Activated T-helper 9 cell treated with anti-CD3 and anti-CD28 coated beads, Interleukin-2, amount 50 U/mL, for 16 hours (primary cell): ENCODE measurements around the gene EVI5L.
"Not testable (repeated sequence)": the region's sequence is repeated elsewhere in the genome, so short reads cannot be mapped to it uniquely, and the experiment has no call there.

Source experiments
- DNase-seq: peaks from one replicate; pipeline ENCODE4 v3.0.0-alpha.2; 2020; ENCODE audit warnings: low read depth

EVI5L gene

GRCh38 chr19:7872306-7873204 lies 42.5 kb downstream of the EVI5L start:
- no peak for DNase-seq

- DNase-seq: no peak
These were observed 43.5 kb downstream of the EVI5L start for GRCh38 chr19:7873304-7874075.

GRCh38 chr19:7874076-7874896 lies 44.3 kb downstream of the EVI5L start, which contains the start of gene PRR36:
PRR36 (minus strand) TSS chr19:7874390; CDS start chr19:7873689, 701 bp downstream.
- no peak for DNase-seq

DNA sequence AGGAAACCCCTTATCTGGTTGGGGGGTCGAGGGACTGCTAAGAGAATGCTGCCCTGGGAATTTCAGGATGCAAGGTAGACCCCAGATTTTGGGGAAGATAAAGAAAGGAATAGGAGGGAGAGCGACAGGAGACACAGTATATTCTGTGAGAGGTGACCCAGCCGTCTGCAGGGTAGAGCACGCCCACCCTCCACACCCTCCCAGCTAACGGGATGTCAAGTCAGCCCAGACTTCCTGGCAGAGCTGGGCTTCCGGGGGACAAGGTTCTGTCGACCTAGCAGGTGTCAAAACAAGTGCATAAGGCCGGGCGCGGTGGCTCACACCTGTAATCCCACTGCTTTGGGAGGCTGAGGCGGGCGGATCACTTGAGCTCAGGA lies 44.9 kb downstream of the EVI5L start:
- DNase-seq: no peak

- DNase-seq: no peak
These were observed 47.3 kb downstream of the EVI5L start for GRCh38 chr19:7877249-7877836.

DNA sequence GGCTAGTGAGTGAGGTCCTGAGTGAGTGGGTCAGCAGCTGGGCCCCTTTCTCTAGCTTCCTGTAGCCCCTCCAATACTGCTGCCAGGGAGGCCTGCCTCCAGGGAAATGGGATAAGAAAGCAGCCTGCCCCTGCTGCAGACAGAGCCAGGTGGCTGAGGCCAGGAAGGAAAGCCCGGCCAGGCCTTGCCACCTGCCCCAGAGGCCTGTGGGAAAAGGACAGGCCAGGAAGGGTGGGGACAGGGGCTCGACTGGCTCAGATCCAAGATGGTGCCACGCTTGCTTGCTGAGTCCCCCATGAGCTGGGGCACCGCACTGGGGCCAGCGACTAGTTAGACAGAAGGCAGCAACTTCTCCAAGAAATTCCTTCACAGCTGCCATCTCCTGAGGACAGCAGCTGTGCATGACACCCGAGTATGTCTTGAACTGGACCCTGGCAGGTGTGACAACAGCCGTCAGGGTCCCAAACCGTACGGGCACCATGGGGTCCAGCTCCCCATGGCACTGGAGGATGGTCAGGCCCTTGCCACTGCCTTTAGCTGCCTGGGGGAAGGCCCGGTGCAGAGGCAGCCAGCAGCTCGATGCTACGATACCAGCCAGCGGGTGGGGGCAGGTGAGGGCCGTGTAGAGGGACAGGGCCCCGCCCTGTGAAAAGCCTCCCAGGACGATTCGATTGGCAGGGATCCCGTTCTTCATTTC lies 49.2 kb downstream of the EVI5L start:
- no peak for DNase-seq

DNA sequence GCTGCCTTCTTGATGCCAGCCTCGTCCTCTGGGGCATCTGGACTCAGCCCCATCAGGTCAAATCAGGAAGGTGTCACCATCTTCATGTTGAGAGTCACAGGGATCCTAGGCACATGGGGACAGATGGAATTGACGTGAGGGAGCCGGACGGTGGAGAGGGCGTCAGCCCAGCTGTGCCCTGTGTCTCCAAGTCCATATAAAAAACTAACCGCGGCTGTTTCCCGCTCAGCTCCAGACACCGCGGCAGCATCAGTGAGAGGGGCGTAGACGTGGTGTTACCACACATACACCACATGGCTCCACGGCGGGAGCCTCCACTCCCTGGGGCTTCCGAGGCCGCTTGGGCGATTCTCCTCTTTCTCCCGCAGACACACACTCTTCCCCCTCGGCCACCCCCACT lies 49.8 kb downstream of the EVI5L start:
- DNase-seq: no peak

DNA sequence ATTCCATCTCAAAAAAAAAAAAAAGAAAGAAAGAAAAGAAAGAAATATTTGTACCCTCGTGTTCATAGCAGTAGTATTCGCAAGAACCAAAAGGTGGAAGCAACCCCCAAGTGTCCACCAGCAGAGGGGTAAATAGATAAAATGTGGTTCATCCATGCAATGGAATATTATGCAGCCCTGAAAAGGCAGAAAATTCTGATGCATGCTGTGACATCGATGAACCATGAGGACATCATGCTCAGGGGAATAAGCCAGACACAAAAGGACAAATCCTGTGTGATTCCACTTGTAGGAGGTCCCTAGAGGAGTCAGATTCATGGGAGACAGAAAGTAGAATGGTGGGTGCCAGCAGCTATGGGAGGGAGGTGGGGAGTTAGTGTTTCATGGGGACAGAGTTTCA lies 51.9 kb downstream of the EVI5L start:
- no peak for DNase-seq

DNA sequence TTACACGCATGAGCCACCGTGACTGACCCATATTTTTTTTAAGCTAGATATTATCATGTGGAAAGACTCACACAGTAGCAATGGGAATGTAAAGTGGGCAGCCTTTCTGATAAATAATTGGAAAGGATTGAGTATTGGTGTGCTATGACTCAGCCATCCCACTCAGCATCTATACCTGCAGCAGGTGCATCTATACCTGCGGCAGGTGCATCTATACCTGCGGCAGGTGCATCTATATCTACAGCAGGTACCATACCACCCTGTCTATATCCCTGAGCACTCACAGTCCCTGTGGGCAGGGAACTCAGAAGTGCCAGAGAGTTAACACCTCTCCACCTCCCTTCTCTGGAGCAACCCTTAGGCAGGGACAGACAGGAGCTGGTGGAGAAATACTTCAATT lies 53.1 kb downstream of the EVI5L start:
- DNase-seq: no peak

- no peak for DNase-seq
These were observed 54.0 kb downstream of the EVI5L start for GRCh38 chr19:7883796-7884570.

- no peak for DNase-seq
These were observed 55.8 kb downstream of the EVI5L start for GRCh38 chr19:7885818-7886217.

- no peak for DNase-seq
These were observed 57.6 kb downstream of the EVI5L start for GRCh38 chr19:7887408-7888144.

GRCh38 chr19:7888145-7888825 lies 58.3 kb downstream of the EVI5L start, which contains the start of gene LRRC8E:
LRRC8E (plus strand) TSS chr19:7888510; CDS start chr19:7895604, 7,094 bp downstream.
- no peak for DNase-seq

DNA sequence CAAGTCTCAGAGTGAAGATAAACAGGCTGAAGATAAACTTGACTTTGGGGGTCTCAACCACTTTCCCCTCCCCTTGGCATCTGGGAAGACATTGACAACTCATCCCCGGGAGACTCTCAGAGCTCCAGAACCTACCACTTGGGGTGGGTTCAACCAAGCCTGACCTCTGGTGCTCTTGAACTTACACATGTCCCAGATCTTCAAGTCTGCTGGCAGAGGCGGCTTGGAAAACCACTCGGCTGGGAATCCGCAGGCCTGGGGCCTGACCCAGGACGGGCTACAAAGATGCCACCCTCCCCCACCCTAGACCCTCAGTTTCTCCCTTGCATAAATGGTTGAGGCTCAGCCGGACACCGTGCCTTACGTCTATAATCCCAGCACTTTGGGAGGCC lies 58.8 kb downstream of the EVI5L start:
- DNase-seq: no peak

- DNase-seq: not testable (repeated sequence)
These were observed 63.5 kb downstream of the EVI5L start for GRCh38 chr19:7893362-7894101.

DNA sequence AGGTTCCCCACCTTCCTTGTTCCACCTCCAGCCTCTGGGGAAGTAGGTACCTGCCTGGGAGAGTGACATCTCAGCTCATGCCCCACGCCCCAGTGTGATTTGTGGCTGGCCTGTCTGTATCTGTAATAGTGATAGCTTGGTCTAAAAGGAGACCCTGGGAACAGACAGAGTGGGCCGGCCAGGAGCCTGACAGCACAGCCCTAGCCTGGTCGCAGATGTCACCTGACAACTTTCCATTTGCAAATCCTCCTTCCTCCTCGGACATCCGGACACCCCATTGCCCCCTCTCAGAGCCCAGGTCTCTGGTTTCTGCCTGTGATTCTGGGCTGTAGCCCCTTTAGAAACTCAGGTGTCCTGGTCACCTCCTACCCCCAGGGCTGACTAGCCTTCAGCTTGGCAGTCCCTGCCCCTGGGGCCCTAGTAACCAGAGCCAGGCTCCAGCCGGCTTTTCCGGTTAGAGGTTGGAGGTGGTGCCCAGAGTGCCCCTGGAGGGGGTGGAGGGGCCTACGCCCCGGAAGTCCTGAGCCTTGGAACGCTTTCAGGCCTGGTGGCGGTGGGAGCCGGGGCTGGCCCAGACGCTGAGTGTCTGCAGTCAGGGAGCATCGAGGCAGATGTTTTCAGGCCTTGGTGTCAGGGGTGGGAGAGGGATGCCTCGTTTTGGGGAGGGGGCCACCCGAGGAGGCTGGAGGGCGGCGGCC lies 64.7 kb downstream of the EVI5L start:
- no peak for DNase-seq

DNA sequence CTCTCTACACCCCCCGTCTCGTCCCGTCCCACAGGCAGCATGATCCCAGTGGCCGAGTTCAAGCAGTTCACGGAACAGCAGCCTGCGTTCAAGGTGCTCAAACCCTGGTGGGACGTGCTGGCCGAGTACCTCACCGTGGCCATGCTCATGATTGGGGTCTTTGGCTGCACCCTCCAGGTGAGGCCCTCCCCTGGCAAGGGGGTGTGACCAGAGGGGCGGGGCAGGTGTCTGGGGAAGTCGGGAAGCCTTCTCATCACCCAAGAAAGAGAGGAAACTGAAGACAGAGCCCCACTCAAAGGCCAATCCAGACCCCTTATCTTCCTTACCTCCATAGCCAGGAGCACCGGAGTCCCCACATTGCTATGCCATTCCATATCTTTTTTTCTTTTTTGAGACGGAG lies 65.5 kb downstream of the EVI5L start:
- no peak for DNase-seq

- no peak for DNase-seq
These were observed 67.3 kb downstream of the EVI5L start for GRCh38 chr19:7897292-7897691.
